HCT116 (cell line): ENCODE data around the gene PLAGL1. TPM values are rescaled to one million over a fixed set of nuclear protein-coding genes. Genes with fewer than 3 reads are reported as not detected.

Experiments
- ATAC-seq: fragments of 200-7000 bp; cut with Tn5 transposase; 2 replicates; pipeline ENCODE4 v1.9.1; 2020; ENCODE audit warnings: mild to moderate bottlenecking, moderate library complexity
- BruUV-seq: library from RNA; stranded (reverse); fragments of 400-500 nt; replicated peaks from 2 replicates; lab custom pipeline; 2021; lab: Mats Ljungman, UMichigan
- CTCF ChIA-PET: fragments of 300-600 bp; sonication (Branson Sonifier 250); formaldehyde crosslinking; loops from one replicate; lab custom pipeline; 2021; ENCODE audit warnings: antibody characterized with exemption; lab: Charles Lee
- POLR2A ChIA-PET: fragments of 300-600, 350-600 bp; sonication (Branson Sonifier 250); formaldehyde crosslinking; loops from one replicate; lab custom pipeline; 2021; ENCODE audit warnings: antibody characterized with exemption; lab: Charles Lee
- RAD21 ChIA-PET, 2 experiments: fragments of 300-600 bp; sonication (Branson Sonifier 250); formaldehyde crosslinking; loops; one replicate each; lab custom pipeline; 2023; ENCODE audit warnings: low total read pairs in 2 of 2; ENCODE audit not compliant: uncharacterized antibody in 2 of 2, unreplicated experiment in 2 of 2, low non-redundant PET in 1 of 2; lab: Charles Lee
- DNase-seq: peaks from one replicate; pipeline ENCODE4 v3.0.0-alpha.2; 2010; ENCODE audit warnings: low read depth, low spot score
- H2AFZ ChIP-seq: fragments of 200-600 bp; shearing (Covaris generic), sonication (generic); 2 replicates; pipeline ENCODE4 v1.6.1; 2017; ENCODE audit warnings: low read depth, mixed run types, mixed read lengths, antibody characterized with exemption, low read length; ENCODE audit not compliant: poor library complexity, severe bottlenecking
- H3K27ac ChIP-seq: 2 replicates; pipeline ENCODE4 v1.5.1; 2012; ENCODE audit warnings: low read depth, low read length
- H3K27me3 ChIP-seq: fragments of 200-600 bp; sonication (generic); 2 replicates; pipeline ENCODE4 v1.6.1; 2016; ENCODE audit warnings: mixed run types, low read length, mixed read lengths; ENCODE audit not compliant: insufficient read depth
- H3K36me3 ChIP-seq, 2 experiments: fragments of 200-500 bp in 1 of 2; fragments of 200-600 bp in 1 of 2; sonication (Bioruptor generic) in 1 of 2; sonication (generic) in 1 of 2; 2 replicates each; pipeline versions ENCODE4 v1.5.1 to v1.6.1; 2014 to 2016; ENCODE audit warnings: low read length in 2 of 2, inconsistent platforms in 1 of 2, mixed read lengths in 1 of 2, mixed run types in 1 of 2; ENCODE audit not compliant: insufficient read depth in 2 of 2, control insufficient read depth in 1 of 2
- H3K4me1 ChIP-seq, 2 experiments: fragments of 200-600 bp in 1 of 2; sonication (generic) in 1 of 2; 2 replicates each; pipeline versions ENCODE4 v1.5.1 to v1.6.1; 2012 to 2017; ENCODE audit warnings: low read length in 2 of 2, inconsistent platforms in 1 of 2, mild to moderate bottlenecking in 1 of 2, mixed read lengths in 1 of 2, mixed run types in 1 of 2, moderate library complexity in 1 of 2; ENCODE audit not compliant: insufficient read depth in 2 of 2, control insufficient read depth in 1 of 2
- H3K4me2 ChIP-seq: fragments of 200-600 bp; sonication (generic); 2 replicates; pipeline ENCODE4 v1.6.1; 2017; ENCODE audit warnings: mixed run types, low read length, mixed read lengths
- H3K4me3 ChIP-seq, 2 experiments: fragments of 200-600 bp in 1 of 2; sonication (generic) in 1 of 2; replicated peaks in 1 of 2; 2 replicates each; pipeline ENCODE4 v1.5.1; 2011 to 2016; ENCODE audit warnings: low read length in 2 of 2, control low read depth in 1 of 2, low read depth in 1 of 2, mild to moderate bottlenecking in 1 of 2, mixed read lengths in 1 of 2, mixed run types in 1 of 2
- H3K79me2 ChIP-seq: fragments of 200-600 bp; sonication (generic); 2 replicates; pipeline ENCODE4 v1.6.1; 2017; ENCODE audit warnings: mild to moderate bottlenecking, mixed run types, low read length, moderate library complexity, mixed read lengths; ENCODE audit not compliant: insufficient read depth
- H3K9ac ChIP-seq: fragments of 200-600 bp; sonication (generic); 2 replicates; pipeline ENCODE4 v1.6.1; 2016; ENCODE audit warnings: low read length, mixed read lengths
- H3K9me2 ChIP-seq: fragments of 200-600 bp; sonication (generic), shearing (Covaris generic); 2 replicates; pipeline ENCODE4 v1.6.1; 2017; ENCODE audit warnings: mixed run types, mild to moderate bottlenecking, moderate library complexity; ENCODE audit not compliant: insufficient read depth
- H3K9me3 ChIP-seq, 2 experiments: fragments of 200-500 bp in 1 of 2; fragments of 200-600 bp in 1 of 2; sonication (Bioruptor generic) in 1 of 2; sonication (generic) in 1 of 2; 2 replicates each; pipeline ENCODE4 v1.6.1; 2014 to 2017; ENCODE audit warnings: low read length in 2 of 2, mixed read lengths in 2 of 2, inconsistent platforms in 1 of 2, low read depth in 1 of 2, mild to moderate bottlenecking in 1 of 2, mixed run types in 1 of 2, moderate library complexity in 1 of 2; ENCODE audit not compliant: control insufficient read depth in 1 of 2, insufficient read depth in 1 of 2
- H4K20me1 ChIP-seq: fragments of 200-600 bp; sonication (generic), shearing (Covaris generic); 2 replicates; pipeline ENCODE4 v1.6.1; 2017; ENCODE audit warnings: mixed run types, mild to moderate bottlenecking, moderate library complexity; ENCODE audit not compliant: insufficient read depth
- POLR2A ChIP-seq: IDR thresholded peaks from 2 replicates; pipeline ENCODE4 v1.7.0; 2011; ENCODE audit warnings: borderline replicate concordance; ENCODE audit not compliant: insufficient read depth, insufficient read length; ENCODE audit errors: extremely low read depth
- POLR2AphosphoS5 ChIP-seq: IDR thresholded peaks from 2 replicates; pipeline ENCODE4 v1.6.1; 2011; ENCODE audit warnings: mild to moderate bottlenecking, low read depth, low read length, moderate library complexity
- intact Hi-C: fragments of 100-400 bp; cut with micrococcal nuclease; formaldehyde crosslinking; loops from 2 replicates; pipeline ENCODE4 v1.10.0; 2022
- total RNA-seq: library from RNA; stranded (reverse); gene quantifications from one replicate; pipeline ENCODE4 v1.2.1, GENCODE V29; 2021; ENCODE audit not compliant: unreplicated experiment

PLAGL1 gene
- total RNA-seq, 1 experiment from 2014 or later, result 35.6 TPM

DNA sequence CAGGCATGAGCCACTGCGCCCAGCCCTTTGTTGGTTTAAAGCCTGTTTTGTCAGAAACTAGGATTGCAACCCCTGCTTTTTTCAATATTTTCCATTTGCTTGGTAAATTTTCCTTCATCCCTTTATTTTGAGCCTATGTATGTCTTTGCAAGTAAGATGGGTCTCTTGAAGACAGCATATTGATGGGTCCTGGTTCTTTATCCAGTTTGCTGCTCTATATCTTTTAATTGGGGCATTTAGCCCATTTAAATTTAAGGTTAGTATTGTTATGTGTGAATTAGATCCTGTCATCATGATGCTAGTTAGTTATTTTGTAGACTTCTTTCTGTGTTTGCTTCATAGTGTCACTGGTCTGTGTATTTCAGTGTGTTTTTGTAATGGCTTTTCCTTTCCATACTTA, 97.0 kb downstream of the PLAGL1 start:
- no peaks in the 10 kb centered on the region for H3K27me3 ChIP-seq
- ATAC-seq (no peak), DNase-seq (no peak)
- H3K4me2 ChIP-seq, result no peak overlapping the region
- H2AFZ ChIP-seq, result no peak overlapping the region
- H3K4me1 ChIP-seq, result no peaks in the 10 kb centered on the region
- H3K36me3 ChIP-seq, result no peaks in the 10 kb centered on the region
- H3K9me2 ChIP-seq, result no peaks in the 10 kb centered on the region
- no peak overlapping the region for H3K4me3 ChIP-seq
- intact Hi-C loops, result no loop called here
- no peak overlapping the region for H3K9ac ChIP-seq
- POLR2A ChIA-PET, result no interaction called here
- TF ChIP-seq POLR2AphosphoS5, result no peak
- H3K9me3 ChIP-seq, result no peaks in the 10 kb centered on the region
- no peaks in the 10 kb centered on the region for H3K79me2 ChIP-seq
- RAD21 ChIA-PET, result no interaction called here
- no peak overlapping the region for H3K27ac ChIP-seq
- no peaks in the 10 kb centered on the region for H4K20me1 ChIP-seq
- CTCF ChIA-PET, result no interaction called here
- BruUV-seq, result no TSS peak

DNA sequence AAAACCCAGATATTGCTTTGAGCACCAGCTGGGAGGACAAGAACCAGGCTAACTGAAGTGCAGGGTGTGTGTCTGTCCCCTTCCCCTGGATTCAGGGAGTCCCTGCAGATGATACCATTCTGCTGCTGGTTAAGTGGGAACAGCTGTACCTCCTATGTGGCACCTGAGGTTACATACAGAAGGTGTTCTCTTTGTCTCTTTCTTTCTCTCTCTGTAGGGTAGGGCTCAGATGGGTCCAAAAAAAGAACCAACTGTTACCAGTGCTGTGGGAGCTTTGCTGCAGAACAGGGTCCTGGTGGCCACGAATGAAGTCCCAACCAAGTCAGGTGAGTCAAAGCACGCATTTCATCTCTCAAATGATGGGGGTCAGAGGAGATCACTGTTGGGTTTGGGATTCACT, 105.2 kb downstream of the PLAGL1 start:
- TF ChIP-seq POLR2A, result no peak
- TF ChIP-seq, all 23 proteins: peak for 0
- Histone ChIP-seq H3K36me3 (no peaks in the 10 kb centered on the region), H3K4me2 (no peak overlapping the region), H3K27me3 (no peaks in the 10 kb centered on the region), H3K27ac (no peak overlapping the region), H3K4me1 (no peaks in the 10 kb centered on the region), H3K9ac (no peak overlapping the region), H3K4me3 (no peak overlapping the region), H4K20me1 (no peaks in the 10 kb centered on the region), H3K9me2 (no peaks in the 10 kb centered on the region), H3K9me3 (no peaks in the 10 kb centered on the region), H3K79me2 (no peaks in the 10 kb centered on the region), H2AFZ (no peak overlapping the region)
- BruUV-seq, result no TSS peak
- DNase-seq (no peak), ATAC-seq (no peak)
- ChIA-PET POLR2A (no interaction called here), RAD21 (no interaction called here), CTCF (no interaction called here)
- intact Hi-C loops, result no loop called here
